HG03175 (cell line): ENCODE results near the gene DNAL4.
"Not testable (repeated sequence)": the region's sequence is repeated elsewhere in the genome, so short reads cannot be mapped to it uniquely, and the experiment has no call there.

Experiments used
- ATAC-seq: cut with Tn5 transposase; IDR thresholded peaks from one replicate; pipeline ENCODE4 v1.9.1; 2021; ENCODE audit warnings: mild to moderate bottlenecking, moderate library complexity; ENCODE audit not compliant: unreplicated experiment

Gene DNAL4

DNA sequence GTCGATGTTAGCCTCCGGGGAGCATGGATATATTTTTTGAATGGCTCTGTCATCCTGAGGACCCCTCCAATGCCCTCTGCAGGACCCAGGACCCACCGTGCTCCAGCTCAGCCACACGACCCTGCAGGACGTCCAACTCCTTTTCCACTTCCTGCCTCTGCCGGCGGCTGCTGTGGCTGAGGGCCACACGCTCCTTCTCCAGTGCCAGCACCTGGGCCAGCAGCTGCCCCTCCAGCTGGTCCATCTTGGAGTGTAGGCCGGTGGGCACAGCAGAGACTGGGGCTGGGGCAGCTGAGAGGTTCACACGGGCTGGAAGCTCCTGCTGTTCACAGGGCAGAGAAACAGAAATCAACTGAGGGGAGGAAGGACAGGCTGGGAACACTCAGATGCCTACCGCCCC, 34.2 kb upstream of the DNAL4 start:
- ATAC-seq, result no peak

DNA sequence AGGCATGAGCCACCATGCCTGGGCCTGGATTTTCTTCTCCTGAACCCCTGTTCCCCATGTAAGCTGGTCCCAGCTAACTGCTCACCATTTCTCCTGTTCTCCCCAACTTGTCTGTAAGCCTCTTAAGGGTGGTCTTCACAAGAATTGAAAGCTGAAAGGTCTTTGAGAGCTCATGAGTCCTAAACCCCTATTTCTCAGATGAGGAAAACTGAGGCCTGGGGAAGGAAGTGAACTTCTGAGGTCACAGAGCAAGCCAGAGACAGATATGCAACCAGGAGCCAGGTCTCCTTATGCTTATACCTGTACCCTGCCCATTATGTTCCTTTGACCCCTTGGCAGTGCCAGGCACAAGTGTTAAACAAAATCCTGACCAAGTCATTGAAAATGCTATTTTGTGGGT, 33.6 kb upstream of the DNAL4 start:
- no peak for ATAC-seq

DNA sequence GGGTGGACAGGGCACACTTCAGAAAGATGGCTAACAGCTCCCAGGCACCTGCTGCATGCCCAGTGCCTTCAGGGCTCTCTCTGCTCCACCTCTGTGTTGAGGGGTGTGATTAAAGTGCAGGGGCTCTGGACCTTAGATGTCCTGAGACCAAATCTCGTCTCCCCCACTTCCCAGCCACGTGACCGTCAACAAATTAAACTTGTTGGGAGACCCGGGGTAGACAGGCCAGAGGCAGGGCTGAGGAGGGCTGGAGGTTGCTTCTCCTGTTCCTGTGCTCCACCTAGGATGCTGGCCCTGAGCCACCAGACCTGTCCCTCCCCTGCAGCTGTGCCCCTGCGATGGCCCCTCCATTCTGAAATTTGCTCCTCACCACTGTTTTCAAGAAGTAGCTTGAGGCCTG, 32.9 kb upstream of the DNAL4 start:
- no peak for ATAC-seq

DNA sequence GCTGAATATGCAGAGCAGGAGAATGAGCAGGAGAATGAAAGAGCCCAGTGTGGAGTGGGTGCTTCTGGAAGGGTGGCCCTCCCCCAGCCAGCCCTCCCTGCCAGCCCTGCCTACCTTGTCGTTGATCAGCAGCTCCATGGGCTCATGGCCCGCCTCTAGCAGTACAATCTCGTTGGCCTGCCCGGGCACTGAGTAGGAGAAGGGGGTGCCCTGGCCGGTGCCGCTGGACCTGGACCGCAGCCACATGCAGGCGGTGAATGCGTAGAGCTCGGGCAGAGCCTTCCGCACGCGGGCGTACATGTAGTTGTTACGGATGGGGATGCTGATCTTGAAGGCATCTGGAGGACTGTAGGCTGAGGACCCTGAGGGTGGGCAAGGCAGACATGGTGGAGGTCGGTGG, 32.4 kb upstream of the DNAL4 start:
- no peak for ATAC-seq

DNA sequence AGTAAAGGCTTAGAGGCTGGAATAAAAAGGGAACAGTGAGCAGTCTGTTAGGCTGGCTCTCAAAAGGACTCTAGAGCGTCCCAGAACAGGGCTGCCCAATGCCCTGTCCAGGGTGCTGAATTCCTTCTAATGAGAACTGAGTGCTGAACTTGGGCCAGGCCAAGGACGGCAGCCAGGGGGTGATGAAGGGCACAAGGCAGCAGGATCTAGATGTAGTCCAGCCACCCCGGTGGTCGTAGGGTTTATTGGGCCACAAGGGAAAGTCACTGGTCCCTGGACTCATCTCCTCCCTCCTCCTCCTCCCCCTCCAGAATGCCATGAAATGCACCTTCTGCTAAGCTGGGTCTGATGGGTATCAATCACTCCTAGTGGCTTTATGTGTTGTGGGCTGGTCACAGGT, 30.6 kb upstream of the DNAL4 start:
- ATAC-seq, result no peak

DNA sequence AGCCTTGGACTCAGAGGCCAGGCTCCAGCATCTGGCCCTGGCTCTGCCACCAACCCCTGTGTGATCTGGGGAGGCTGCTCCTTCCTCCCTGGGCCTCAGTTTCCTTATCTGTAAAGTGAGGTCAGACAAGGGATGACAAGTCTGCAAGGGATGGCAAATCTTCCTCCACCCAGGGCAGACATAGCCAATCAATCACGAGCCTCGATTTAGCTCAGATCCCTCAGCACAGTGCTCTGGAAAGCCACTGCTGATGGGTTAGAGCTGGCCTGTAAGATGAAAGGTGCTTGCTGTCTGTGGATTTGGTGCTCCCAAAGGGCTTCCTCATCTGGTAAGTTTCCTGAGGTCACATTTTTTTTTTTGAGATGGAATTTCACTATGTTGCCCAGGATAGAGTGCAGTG, 29.7 kb upstream of the DNAL4 start:
- ATAC-seq, result no peak

DNA sequence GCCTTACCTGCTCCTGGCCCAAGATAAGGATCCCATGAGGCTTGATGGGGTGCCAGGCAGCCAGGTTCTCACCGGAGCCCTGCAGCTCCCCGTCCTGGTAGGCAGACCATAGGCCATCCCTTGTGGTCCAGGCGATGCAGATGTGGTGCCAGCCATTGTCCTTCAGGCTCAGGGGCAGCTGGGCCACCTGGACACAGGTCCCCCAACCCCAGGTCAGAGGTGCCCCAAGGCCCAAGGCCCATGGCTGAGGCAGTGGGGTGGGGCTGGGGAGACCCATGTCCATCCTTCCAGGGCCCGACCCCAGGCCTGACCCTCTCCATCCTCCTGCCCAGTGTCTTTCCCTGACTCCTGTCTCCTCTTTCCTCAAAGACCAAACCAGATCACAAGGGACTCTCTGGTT, 29.1 kb upstream of the DNAL4 start:
- ATAC-seq, result no peak

DNA sequence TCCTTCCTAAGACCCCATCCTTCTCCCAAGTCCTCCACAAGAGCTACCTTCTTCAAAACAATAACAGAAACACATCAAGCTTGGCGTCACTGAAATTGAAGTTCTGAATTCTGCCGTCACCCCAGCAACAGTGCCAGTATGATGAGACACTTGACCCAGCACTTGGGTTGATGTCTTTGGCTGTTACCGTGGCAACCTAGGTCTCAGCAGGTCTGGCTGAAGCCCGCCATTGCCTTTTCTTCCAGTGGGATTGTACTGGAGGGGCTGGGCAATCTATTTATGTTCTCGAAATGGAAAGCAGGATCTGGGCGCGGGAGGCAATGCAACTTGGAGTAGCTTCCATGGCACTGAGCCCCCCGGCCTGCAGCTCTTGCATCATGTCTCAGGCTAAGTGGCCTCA, 26.1 kb upstream of the DNAL4 start:
- no peak for ATAC-seq

DNA sequence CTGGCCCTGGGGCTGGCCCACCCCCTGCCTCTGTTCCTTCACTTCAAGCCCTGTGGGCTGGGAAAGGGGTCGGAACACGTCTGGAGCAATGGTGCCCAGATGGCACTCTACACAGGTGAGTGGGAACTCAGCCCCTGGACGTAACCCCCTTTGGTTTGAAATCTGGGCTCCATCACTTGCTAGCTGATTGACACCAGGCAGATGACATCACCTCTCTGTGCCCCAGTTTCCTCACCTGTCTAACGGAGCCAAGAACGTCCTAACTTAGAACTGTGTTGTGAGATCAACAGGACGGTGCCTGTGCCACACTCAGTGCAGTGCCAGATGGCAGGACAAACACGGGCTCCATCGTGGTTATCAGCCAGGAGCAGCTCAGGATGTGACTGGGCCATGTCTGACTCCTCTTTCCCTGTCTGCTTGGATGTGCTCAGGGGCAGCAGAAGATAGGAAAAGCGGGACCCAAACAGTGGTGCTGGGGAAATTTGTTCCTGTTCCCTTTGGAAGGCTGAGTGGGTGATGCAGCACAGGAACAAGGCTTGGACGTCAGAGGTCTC, 25.5 kb upstream of the DNAL4 start:
- no peak for ATAC-seq

DNA sequence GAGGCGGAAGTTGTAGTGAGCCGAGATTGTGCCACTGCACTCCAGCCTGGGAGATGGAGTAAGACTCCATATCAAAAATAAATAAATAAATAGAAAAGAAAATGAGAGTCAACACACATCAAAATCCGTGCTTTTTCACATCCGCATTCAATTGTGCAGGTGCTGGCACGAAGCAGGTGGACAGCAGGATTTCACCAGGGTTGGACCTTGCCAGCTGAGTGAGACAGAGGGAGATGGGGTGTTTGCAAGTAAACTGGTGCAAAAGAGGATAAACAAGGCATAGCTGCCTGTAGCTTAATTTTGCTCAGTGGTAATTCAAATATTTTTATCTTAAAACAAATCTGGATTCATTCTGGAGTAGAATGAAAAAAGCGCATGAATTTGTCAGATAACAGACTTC, 23.3 kb upstream of the DNAL4 start:
- no peak for ATAC-seq

DNA sequence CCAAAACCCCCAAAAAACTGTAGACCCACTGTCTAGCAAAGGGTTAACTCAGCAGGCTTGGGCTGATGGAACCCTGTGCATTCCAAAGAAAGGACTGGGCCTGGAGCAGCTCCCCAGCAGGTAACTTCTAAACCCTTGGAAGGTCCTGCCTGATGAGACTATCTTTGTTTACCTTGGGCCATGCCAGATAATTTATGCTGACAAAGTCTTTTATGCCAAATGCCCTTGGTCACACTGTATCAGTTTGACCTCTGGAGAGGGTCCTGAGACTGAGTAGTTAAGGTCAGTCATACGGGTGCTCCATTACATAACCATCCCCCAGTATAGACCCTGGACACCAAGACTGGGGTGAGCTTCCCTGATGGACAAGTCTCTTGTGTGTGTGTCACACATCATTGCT, 21.9 kb upstream of the DNAL4 start:
- ATAC-seq, result no peak

DNA sequence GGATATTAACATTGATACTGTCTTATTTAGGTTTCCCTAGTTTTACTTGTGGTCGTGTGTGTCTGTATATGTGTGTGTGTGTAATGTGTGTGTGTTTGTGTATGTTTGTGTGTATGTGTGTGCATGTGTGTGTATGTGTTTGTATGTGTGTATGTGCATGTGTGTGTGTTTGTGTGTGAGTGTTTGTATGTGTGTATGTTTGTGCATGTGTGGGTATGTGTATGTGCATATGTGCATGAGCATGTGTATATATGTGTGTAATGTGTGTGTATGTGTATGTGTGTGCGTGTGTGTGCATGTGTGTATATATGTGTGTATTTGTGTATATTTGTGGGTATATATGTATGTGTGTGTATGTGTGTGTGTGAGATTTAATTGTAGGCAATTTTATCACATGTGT, 17.3 kb upstream of the DNAL4 start:
- ATAC-seq, result no peak

DNA sequence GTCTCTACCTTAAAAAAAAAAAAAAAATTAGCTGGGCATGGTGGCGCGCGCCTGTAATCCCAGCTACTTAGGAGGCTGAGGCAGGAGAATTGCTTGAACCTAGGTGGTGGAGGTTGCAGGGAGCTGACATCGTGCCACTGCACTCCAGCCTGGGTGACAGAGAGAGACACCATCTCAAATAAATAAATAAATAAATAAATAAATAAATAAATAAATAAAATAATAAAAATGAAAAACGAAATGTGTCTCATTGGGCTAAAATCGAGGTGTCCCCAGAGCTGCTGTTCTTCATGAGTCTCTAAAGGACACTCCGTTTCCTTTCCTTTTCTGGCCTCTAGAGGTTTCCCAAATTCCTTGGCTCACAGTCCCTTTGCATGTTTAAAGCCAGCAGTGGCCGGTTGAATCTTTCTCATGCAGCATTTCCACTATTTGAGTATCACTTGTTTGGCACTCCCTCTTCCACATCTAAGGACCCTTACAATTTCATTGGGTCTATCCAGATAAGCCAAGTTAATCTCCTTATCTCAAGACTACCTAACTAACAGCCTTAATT, 11.2 kb upstream of the DNAL4 start:
- ATAC-seq, result not testable (repeated sequence)

DNA sequence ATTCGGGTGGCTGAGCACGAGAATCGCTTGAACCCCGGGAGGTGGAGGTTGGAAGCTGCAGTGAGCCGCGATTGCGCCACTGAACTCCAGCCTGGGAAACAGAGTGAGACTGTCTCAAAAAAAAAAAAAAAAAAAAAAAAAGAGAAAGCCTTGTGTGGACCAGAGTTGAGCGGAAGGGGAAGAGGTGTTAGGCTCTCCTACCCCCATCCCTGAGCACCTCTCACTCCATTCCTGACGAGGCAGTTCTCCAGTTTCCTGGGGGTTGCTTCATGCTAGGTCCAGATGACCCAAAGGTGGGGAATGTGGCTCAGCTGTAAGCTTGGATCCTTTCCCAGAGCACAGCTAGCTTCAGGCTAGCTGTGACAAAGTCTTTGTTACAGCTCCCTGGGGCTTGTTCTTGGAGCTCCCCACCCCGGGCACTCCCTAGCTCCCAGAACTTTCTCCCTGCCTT, 8.8 kb upstream of the DNAL4 start:
- ATAC-seq, result no peak

DNA sequence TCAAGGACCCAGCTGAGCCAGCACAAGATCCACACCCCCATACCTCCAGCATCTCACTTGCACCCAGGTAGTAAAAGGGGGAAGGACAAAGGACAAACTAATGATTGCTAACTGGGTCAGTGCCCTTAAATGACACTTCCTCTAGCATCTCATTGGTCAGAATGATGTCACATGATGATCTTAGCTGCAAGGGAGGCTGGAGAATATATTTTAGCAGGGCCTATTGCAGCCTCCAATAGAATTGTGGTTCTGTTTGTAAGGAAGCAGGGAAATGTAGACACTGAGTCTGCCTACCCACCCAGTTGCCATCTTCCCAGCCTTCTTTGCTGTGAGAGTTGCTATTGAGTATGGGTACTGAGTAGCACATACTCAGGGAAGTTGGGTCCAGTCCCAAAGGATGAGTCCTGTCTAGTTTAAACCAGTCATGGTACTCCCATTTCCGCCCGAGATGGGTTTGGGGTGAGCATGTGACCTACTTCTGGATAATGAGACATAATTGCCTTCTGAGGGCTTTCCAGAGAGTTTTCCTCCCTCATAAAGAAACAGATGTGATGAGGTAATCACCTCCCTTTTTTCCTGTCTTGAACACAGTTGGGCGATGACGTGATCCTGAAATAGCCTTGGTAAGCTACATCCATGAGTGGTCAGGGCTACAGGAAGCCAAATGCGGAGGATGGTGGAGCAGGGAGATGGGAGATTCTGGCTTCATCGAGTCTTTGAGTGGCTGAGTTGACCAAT, 5.5 kb upstream of the DNAL4 start:
- ATAC-seq, result no peak

DNA sequence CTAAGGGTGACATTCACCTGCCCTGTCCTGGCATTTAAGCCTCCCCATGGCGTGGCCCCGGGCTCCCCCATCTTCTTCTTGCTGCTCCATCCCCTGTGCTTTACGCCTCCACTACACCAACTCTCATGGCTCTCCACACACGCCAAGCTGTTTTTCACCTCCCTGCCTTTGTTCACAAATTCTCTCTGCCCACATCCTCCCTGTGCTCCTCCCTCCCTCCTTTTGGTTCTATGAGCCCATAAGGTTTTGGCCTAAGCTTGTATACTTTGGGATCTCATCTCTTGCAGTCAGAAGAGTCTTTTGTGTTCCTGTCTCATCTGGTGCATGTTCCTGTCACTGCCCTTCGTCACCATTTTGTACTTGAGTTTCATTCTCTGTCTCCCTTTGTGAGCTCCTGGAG, 4.6 kb upstream of the DNAL4 start:
- ATAC-seq, result no peak

DNA sequence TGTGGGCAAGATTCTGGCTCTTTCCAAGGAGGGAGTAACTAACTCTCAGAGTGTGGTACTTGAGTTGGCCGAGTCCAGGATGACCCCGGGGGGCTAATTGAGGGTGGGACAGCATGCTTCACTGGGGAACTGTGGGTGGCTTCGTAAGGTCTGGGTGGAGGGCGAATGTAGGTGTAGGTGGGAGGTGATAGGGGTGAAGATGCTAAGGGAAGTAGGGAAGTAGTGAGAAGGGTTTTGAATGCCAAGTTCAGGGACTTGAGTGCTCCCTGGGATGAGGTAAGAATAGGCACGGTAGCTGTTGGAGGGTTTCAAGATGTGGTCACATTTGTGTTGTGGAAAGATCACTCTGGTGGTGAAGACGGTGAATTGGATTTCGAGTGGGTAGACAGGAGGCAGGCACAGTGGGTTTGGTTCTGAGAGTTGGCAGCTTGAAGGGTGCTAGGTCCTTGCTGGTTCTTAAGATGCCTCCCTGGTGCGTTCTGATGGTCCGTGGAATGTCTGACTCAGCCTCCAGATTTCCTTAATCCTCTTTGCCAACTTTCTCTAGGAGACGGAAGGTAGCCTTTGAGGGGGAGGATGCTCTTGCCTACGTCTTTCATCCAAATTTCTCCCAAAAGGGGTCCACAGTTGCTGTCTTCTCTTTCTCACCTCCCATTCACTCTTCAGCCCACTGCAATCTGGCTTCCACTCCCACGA, 2.5 kb upstream of the DNAL4 start:
- ATAC-seq, result no peak

DNA sequence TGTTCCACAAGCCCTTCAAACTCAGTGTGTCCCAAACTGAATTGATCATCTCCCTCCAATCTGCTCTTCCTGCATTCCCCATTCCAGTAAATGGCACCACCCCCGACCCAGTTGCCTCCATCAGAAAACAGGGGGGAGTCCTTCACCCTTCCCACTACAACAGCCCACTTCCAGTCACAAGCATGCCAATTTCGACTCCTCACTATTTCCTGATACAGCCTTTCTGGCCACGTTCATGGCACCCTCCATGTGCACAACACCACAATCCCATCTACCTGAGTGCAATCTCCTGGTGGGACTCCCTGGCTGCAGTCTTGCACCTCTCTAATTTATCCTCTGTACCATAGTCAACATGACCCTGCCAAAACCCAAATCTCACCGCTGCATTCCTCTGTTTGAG, 1.6 kb upstream of the DNAL4 start:
- no peak for ATAC-seq

DNA sequence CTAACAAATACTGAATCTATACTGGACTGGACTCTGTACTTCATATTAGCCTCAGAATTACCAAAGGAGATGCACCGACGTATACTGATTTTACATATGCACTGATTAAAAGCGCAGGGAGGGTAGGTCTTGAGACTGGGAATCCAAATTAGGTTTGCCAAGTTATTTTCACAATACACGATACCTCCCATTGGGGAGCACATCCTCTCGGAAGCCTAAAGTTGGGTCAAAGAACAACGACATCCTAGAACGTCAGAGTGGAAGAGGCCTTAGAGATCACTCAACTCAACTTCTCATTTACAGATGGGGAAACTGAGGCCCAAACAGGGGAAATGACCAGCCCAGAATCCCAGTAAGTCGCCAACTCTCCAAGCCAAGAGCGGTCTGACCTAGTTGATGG, 626 bp downstream of the DNAL4 start:
- ATAC-seq, result no peak

DNA sequence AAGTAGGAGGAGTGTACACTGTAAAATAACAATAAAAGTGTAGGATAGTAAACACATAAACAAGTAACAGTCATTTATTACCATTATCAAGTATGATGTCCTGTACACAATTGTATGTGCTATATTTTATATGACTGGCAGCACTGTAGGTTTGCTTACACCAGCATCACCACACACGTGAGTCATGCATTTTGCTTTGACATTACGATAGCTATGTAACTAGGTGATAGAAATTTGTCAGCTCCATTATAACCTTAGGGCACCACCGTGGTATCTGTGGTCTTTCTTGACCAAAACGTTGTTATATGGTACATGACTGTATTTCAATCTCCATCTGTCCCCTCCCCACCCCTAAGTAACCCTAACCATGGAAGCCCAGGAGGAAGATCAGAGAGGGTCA, 1.1 kb downstream of the DNAL4 start:
- no peak for ATAC-seq

DNA sequence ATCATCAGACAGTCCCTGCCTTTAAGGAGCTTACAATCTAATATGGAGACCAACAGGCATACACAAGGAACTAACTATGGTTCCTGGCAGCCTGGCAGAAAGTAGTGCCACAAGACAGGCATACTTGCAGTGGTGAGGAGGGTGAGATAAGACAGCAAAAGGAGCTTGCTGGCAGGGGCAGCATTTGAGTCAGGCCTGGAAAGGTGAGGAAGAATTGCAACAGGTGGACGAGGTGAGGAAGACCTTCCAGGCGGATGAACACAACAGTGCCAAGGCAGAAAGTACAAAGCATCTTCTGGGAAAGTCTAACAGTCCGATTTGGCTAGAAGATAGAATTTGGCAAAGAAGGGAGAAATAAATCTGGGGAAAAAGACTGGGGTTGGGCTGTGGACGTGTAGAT, 4.3 kb downstream of the DNAL4 start:
- ATAC-seq, result no peak

DNA sequence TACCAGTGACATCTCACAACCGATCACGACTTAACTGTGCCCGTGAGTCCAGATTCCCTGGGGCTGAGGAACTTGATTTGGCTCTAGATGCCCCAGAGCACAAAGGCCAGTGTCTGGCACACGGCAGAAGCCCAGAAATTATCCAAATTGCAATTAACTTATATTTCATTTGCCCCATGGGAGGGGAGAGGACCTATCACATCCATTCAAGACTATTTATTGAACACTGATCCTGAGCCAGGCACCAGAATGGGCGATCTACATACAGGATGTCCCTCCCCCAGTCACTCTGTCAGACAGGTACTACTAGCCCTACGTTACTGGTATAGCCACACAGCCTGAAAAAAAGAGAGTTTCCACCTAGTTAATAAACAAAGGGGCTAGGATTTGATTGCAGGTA, 5.1 kb downstream of the DNAL4 start:
- ATAC-seq, result no peak
